ENCODE results near the gene CATSPERE. TPM values are rescaled to one million over a fixed set of nuclear protein-coding genes. Genes with fewer than 3 reads are reported as not detected.

The CATSPERE gene
- total and polyA plus RNA-seq, 10 of the 15 experiments (the other 5 are each of a cell fraction or from before 2014, with no cell fraction given), result 0.04 to 0.24 (median 0.17) TPM; not detected in 3

DNA sequence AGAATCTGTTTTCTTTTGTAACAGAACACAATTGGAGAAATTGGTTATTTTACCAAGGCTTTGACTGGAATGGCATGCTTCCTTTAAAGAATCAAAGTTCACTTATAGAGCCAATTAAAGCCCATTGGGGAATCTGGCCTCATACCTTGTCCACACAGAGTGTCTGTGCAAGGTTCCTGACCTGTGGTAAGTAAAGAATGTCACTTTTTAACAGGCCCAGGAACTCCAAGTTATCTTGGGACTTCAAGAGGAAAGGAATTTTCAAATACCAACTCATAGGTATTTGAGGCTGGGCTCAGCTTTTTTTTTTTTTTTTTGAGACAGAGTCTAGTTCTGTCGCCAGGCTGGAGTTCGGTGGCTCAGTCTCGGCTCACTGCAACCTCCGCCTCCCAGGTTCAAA, 2.3 kb upstream of the CATSPERE start (continued):
- TF ChIP-seq, protein P1, sequence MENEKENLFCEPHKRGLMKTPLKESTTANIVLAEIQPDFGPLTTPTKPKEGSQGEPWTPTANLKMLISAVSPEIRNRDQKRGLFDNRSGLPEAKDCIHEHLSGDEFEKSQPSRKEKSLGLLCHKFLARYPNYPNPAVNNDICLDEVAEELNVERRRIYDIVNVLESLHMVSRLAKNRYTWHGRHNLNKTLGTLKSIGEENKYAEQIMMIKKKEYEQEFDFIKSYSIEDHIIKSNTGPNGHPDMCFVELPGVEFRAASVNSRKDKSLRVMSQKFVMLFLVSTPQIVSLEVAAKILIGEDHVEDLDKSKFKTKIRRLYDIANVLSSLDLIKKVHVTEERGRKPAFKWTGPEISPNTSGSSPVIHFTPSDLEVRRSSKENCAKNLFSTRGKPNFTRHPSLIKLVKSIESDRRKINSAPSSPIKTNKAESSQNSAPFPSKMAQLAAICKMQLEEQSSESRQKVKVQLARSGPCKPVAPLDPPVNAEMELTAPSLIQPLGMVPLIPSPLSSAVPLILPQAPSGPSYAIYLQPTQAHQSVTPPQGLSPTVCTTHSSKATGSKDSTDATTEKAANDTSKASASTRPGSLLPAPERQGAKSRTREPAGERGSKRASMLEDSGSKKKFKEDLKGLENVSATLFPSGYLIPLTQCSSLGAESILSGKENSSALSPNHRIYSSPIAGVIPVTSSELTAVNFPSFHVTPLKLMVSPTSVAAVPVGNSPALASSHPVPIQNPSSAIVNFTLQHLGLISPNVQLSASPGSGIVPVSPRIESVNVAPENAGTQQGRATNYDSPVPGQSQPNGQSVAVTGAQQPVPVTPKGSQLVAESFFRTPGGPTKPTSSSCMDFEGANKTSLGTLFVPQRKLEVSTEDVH (IDR thresholded peaks at IDR 0.05; ENCODE audit: low read depth, partially characterized antibody), result no peak
- TF ChIP-seq ESRRA (IDR thresholded peaks at IDR 0.05; ENCODE audit: low read length) (no peak), SIN3A (IDR thresholded peaks at IDR 0.05; ENCODE audit: low read depth, low read length) (no peak), GABPA (IDR thresholded peaks at IDR 0.05; ENCODE audit: low read depth) (no peak), TARDBP (IDR thresholded peaks at IDR 0.05; ENCODE audit: borderline replicate concordance) (no peak), RAD51 (IDR thresholded peaks at IDR 0.05) (no peak), KLF5 (IDR thresholded peaks at IDR 0.05; ENCODE audit: partially characterized antibody) (no peak), ZNF207 (IDR thresholded peaks at IDR 0.05; ENCODE audit: borderline replicate concordance) (no peak)
- TF ChIP-seq, protein P2, sequence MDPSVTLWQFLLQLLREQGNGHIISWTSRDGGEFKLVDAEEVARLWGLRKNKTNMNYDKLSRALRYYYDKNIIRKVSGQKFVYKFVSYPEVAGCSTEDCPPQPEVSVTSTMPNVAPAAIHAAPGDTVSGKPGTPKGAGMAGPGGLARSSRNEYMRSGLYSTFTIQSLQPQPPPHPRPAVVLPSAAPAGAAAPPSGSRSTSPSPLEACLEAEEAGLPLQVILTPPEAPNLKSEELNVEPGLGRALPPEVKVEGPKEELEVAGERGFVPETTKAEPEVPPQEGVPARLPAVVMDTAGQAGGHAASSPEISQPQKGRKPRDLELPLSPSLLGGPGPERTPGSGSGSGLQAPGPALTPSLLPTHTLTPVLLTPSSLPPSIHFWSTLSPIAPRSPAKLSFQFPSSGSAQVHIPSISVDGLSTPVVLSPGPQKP (IDR thresholded peaks at IDR 0.05; ENCODE audit: low read depth, low read length), result no peak

DNA sequence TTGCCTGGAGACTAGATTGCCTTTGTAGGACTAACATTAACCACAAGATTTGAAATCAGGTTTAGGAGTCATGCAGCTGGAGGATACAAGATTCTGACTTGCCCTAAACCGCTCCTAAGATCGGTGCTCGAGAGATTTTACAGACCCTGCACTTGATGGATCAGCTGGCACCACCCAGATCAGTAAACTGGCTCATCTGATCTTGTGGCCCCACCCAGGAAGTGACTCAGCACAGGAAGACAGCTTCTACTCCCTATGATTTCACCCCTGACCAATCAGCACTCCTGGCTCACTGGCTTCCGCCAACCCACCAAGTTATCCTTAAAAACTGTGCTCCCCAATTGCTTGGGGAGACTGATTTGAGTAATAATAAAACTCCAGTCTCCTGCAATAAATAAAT, 876 bp upstream of the CATSPERE start:
- SMC1A ChIA-PET (ENCODE audit: uncharacterized antibody, unreplicated experiment), result interaction anchor here (1.0 to 1.8 kb wide), 2 partner anchors 10 to 192 kb away, joined by 3 to 6 read pairs; no protein-coding TSS in a partner anchor
- H3K9me3 ChIP-seq (replicated peaks; ENCODE audit: control insufficient read depth, insufficient read depth, low read length), result no peaks in the 10 kb centered on the region
- H3K27me3 ChIP-seq (replicated peaks in 1 of 2; ENCODE audit: control insufficient read depth in 2 of 2, insufficient read depth in 2 of 2, low read length in 1 of 2), result no peaks in the 10 kb centered on the region
- no peak overlapping the region for H3K9ac ChIP-seq (ENCODE audit: control insufficient read depth, insufficient read depth, low read length)
- no peaks in the 10 kb centered on the region for H3K79me2 ChIP-seq (ENCODE audit: control insufficient read depth, insufficient read depth, low read length)
- WGBS (ENCODE audit: insufficient coverage, insufficient replicate concordance, low lambda C conversion rate, missing lambda C conversion rate), result 98% methylated on average over 4 of the region's 4 CpGs
- POLR2A ChIA-PET, result interaction anchor here (1.0 kb wide), 1 partner anchor 12 kb away, joined by 3 read pairs; no protein-coding TSS in a partner anchor
- BruUV-seq (replicated peaks), result no TSS peak
- DNase-seq (ENCODE audit: low read depth, low spot score), result no peak
- in situ Hi-C loops (cut with MboI) (no loop called here), intact Hi-C loops (cut with micrococcal nuclease; ENCODE audit: unreplicated experiment) (no loop called here)
- no peak for FAIRE-seq
- RAD21 ChIA-PET (ENCODE audit: unreplicated experiment), result no interaction called here
- H4K20me1 ChIP-seq (ENCODE audit: control insufficient read depth, insufficient read depth), result no peaks in the 10 kb centered on the region
- peak overlapping the region; percentile 60; the same call in 1 of the 2 replicates for H3K4me2 ChIP-seq (ENCODE audit: control insufficient read depth, insufficient read depth)
- no peak overlapping the region for H3K27ac ChIP-seq (ENCODE audit: control insufficient read depth, insufficient read depth)
- ATAC-seq, result no peak
- H3K36me3 ChIP-seq (ENCODE audit: control insufficient read depth in 2 of 2, insufficient read depth in 2 of 2, low read length in 1 of 2), result no peaks in the 10 kb centered on the region
- no peaks in the 10 kb centered on the region for H3K4me1 ChIP-seq (ENCODE audit: control insufficient read depth, insufficient read depth, low read length)
- no peak overlapping the region for H3K4me3 ChIP-seq
- CTCF ChIA-PET, result interaction anchor here (1.3 kb wide), 1 partner anchor 17 kb away, joined by 3 read pairs; no protein-coding TSS in a partner anchor
- H2AFZ ChIP-seq (ENCODE audit: control insufficient read depth, low read depth, low read length), result no peak overlapping the region
- no peak for TF ChIP-seq CEBPB (IDR thresholded peaks at IDR 0.05; ENCODE audit: borderline replicate concordance in 1 of 2, low read depth in 2 of 2, low read length in 2 of 2)
- TF ChIP-seq TCF7 (IDR thresholded peaks at IDR 0.05; ENCODE audit: borderline replicate concordance), result no peak
- TF ChIP-seq ZNF384 (IDR thresholded peaks at IDR 0.05; ENCODE audit: borderline replicate concordance, low read depth, low read length), result no peak
- TF ChIP-seq, protein P3, sequence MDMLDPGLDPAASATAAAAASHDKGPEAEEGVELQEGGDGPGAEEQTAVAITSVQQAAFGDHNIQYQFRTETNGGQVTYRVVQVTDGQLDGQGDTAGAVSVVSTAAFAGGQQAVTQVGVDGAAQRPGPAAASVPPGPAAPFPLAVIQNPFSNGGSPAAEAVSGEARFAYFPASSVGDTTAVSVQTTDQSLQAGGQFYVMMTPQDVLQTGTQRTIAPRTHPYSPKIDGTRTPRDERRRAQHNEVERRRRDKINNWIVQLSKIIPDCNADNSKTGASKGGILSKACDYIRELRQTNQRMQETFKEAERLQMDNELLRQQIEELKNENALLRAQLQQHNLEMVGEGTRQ (IDR thresholded peaks at IDR 0.05; ENCODE audit: borderline replicate concordance, low read depth, low read length), result no peak
- no peak for TF ChIP-seq JUNB (IDR thresholded peaks at IDR 0.05)
- TF ChIP-seq, protein P4, sequence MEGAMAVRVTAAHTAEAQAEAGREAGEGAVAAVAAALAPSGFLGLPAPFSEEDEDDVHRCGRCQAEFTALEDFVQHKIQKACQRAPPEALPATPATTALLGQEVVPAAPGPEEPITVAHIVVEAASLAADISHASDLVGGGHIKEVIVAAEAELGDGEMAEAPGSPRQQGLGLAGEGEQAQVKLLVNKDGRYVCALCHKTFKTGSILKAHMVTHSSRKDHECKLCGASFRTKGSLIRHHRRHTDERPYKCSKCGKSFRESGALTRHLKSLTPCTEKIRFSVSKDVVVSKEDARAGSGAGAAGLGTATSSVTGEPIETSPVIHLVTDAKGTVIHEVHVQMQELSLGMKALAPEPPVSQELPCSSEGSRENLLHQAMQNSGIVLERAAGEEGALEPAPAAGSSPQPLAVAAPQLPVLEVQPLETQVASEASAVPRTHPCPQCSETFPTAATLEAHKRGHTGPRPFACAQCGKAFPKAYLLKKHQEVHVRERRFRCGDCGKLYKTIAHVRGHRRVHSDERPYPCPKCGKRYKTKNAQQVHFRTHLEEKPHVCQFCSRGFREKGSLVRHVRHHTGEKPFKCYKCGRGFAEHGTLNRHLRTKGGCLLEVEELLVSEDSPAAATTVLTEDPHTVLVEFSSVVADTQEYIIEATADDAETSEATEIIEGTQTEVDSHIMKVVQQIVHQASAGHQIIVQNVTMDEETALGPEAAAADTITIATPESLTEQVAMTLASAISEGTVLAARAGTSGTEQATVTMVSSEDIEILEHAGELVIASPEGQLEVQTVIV (IDR thresholded peaks at IDR 0.05; ENCODE audit: borderline replicate concordance, partially characterized antibody), result no peak
- TF ChIP-seq ZNF24 (IDR thresholded peaks at IDR 0.05), result no peak

Measured in GM12878 (cell line).